Measurements from ENCODE around the gene TFR2. TPM values are rescaled to one million over a fixed set of nuclear protein-coding genes. Genes with fewer than 3 reads are reported as not detected.

Gene TFR2
- total RNA-seq, 1 donor from 2014 or later: 0.34 TPM

- DNase-seq (ENCODE audit: low spot score): no peak
- H3K9me3 Mint-ChIP-seq: no peaks in the 10 kb centered on the region
- Histone ChIP-seq H3K36me3 (no peaks in the 10 kb centered on the region), H3K4me3 (no peak overlapping the region), H4K20me1 (ENCODE audit: low read depth) (peaks cover 32% of the 10 kb centered on the region), H3K9ac (no peak overlapping the region), H3K4me1 (peaks cover 16% of the 10 kb centered on the region), H3K79me2 (ENCODE audit: low read depth) (peaks cover 16% of the 10 kb centered on the region), H3K9me3 (ENCODE audit: low read depth) (no peaks in the 10 kb centered on the region), H3K27me3 (no peaks in the 10 kb centered on the region), H3F3A (ENCODE audit: low read depth) (peaks cover 19% of the 10 kb centered on the region), H3K27ac (no peak overlapping the region), H3K4me2 (no peak overlapping the region), H2AFZ (replicated peaks) (no peak overlapping the region)
- no peak overlapping the region for H3K27ac Mint-ChIP-seq
- H3K4me3 Mint-ChIP-seq: no peak overlapping the region
- H3K36me3 Mint-ChIP-seq: peaks cover 4% of the 10 kb centered on the region
- H3K4me1 Mint-ChIP-seq: peaks cover 20% of the 10 kb centered on the region
- H3K27me3 Mint-ChIP-seq (ENCODE audit: insufficient read depth, low read depth): peaks cover 5% of the 10 kb centered on the region
- no peak for TF ChIP-seq EZH2 (IDR thresholded peaks at IDR 0.05)
- no peak for TF ChIP-seq CTCF (IDR thresholded peaks at IDR 0.05)
- no peak for TF ChIP-seq EZH2phosphoT487 (IDR thresholded peaks at IDR 0.05)
These were observed 60.7 kb downstream of the TFR2 start for GRCh38 chr7:100580466-100581283.

GRCh38 chr7:100578246-100579183 lies 62.8 kb downstream of the TFR2 start:
- Histone ChIP-seq H3K4me1 (peaks cover 2% of the 10 kb centered on the region), H2AFZ (replicated peaks) (no peak overlapping the region), H3K27ac (no peak overlapping the region), H3K4me3 (no peak overlapping the region), H3K4me2 (no peak overlapping the region), H3K9me3 (ENCODE audit: low read depth) (no peaks in the 10 kb centered on the region), H3K9ac (no peak overlapping the region), H4K20me1 (ENCODE audit: low read depth) (peaks cover 12% of the 10 kb centered on the region), H3K27me3 (no peaks in the 10 kb centered on the region), H3K79me2 (ENCODE audit: low read depth) (no peaks in the 10 kb centered on the region), H3K36me3 (no peaks in the 10 kb centered on the region), H3F3A (ENCODE audit: low read depth) (peaks cover under 1% of the 10 kb centered on the region)
- Mint-ChIP-seq H3K4me1 (peaks cover 3% of the 10 kb centered on the region), H3K27me3 (ENCODE audit: insufficient read depth, low read depth) (peaks cover 3% of the 10 kb centered on the region), H3K9me3 (no peaks in the 10 kb centered on the region), H3K4me3 (peak overlapping the region; percentile 63), H3K36me3 (peaks cover 6% of the 10 kb centered on the region), H3K27ac (no peak overlapping the region)
- TF ChIP-seq EZH2phosphoT487 (IDR thresholded peaks at IDR 0.05) (no peak), CTCF (IDR thresholded peaks at IDR 0.05) (no peak), EZH2 (IDR thresholded peaks at IDR 0.05) (no peak)
- no peak for DNase-seq (ENCODE audit: low spot score)

GRCh38 chr7:100577507-100577906 lies 63.8 kb downstream of the TFR2 start:
- Histone ChIP-seq H3K27ac (no peak overlapping the region), H3K4me1 (no peaks in the 10 kb centered on the region), H3F3A (ENCODE audit: low read depth) (no peaks in the 10 kb centered on the region), H3K4me3 (no peak overlapping the region), H3K27me3 (no peaks in the 10 kb centered on the region), H3K4me2 (no peak overlapping the region), H4K20me1 (ENCODE audit: low read depth) (peaks cover 2% of the 10 kb centered on the region), H3K9ac (no peak overlapping the region), H3K79me2 (ENCODE audit: low read depth) (no peaks in the 10 kb centered on the region), H3K9me3 (ENCODE audit: low read depth) (no peaks in the 10 kb centered on the region), H2AFZ (replicated peaks) (no peak overlapping the region), H3K36me3 (no peaks in the 10 kb centered on the region)
- Mint-ChIP-seq H3K4me1 (peaks cover 2% of the 10 kb centered on the region), H3K36me3 (peaks cover 6% of the 10 kb centered on the region), H3K27me3 (ENCODE audit: insufficient read depth, low read depth) (peaks cover 2% of the 10 kb centered on the region), H3K4me3 (no peak overlapping the region), H3K9me3 (no peaks in the 10 kb centered on the region), H3K27ac (no peak overlapping the region)
- TF ChIP-seq CTCF (IDR thresholded peaks at IDR 0.05) (no peak), EZH2 (IDR thresholded peaks at IDR 0.05) (no peak), EZH2phosphoT487 (IDR thresholded peaks at IDR 0.05) (no peak)
- DNase-seq (ENCODE audit: low spot score): no peak

All from neural progenitor cell (in vitro differentiated cells).